ENCODE data around the gene RAB5IF. TPM values are rescaled to one million over a fixed set of nuclear protein-coding genes. Genes with fewer than 3 reads are reported as not detected.
A peak's percentile ranks its signal among the peaks of the same experiment; 100 is the strongest.

RAB5IF gene
- total and polyA plus RNA-seq, 2 of the 13 experiments (the other 11 are each of a cell fraction or from before 2014, with no cell fraction given): 261 to 305 TPM

GRCh38 chr20:36607586-36608387 is 2.2 kb downstream of the RAB5IF start (continued):
- TF ChIP-seq ZNF790 (CRISPR knock-in tag; IDR thresholded peaks at IDR 0.05; ENCODE audit: borderline replicate concordance) (no peak), ATF7 (IDR thresholded peaks at IDR 0.05) (peak; percentile 93), ATF7 (CRISPR knock-in tag; IDR thresholded peaks at IDR 0.05) (peak; percentile 83), ARNT2 (CRISPR knock-in tag; IDR thresholded peaks at IDR 0.05; ENCODE audit: low read depth) (0 out of 2 replicates have a peak, but pooled peaks have one; percentile 36), FOXP1 (IDR thresholded peaks at IDR 0.05) (no peak), FOXP1 (CRISPR knock-in tag; IDR thresholded peaks at IDR 0.05) (no peak), IRX3 (CRISPR knock-in tag; IDR thresholded peaks at IDR 0.05; ENCODE audit: borderline replicate concordance, low read depth) (no peak), NFE2L2 (IDR thresholded peaks at IDR 0.05; ENCODE audit: low read length) (no peak), ZFP90 (CRISPR knock-in tag; IDR thresholded peaks at IDR 0.05; ENCODE audit: borderline replicate concordance) (no peak), ZNF788 (CRISPR knock-in tag; IDR thresholded peaks at IDR 0.05; ENCODE audit: borderline replicate concordance) (peak; percentile 79), KDM5A (IDR thresholded peaks at IDR 0.05; ENCODE audit: borderline replicate concordance, low read length) (0 out of 2 replicates have a peak, but pooled peaks have one; percentile 19), ZNF30 (CRISPR knock-in tag; IDR thresholded peaks at IDR 0.05) (no peak), KLF6 (CRISPR knock-in tag; IDR thresholded peaks at IDR 0.05) (0 out of 2 replicates have a peak, but pooled peaks have one; percentile 46), MATR3 (CRISPR knock-in tag; IDR thresholded peaks at IDR 0.05) (no peak), MED8 (CRISPR knock-in tag; IDR thresholded peaks at IDR 0.05; ENCODE audit: insufficient replicate concordance) (no peak), ZNF543 (CRISPR knock-in tag; IDR thresholded peaks at IDR 0.05) (no peak), ZNF280D (CRISPR knock-in tag; IDR thresholded peaks at IDR 0.05) (0 out of 2 replicates have a peak, but pooled peaks have one; percentile 31), ZMAT3 (CRISPR knock-in tag; conservative IDR thresholded peaks at IDR 0.05) (0 out of 2 replicates have a peak, but pooled peaks have one; percentile 14), GATA4 (IDR thresholded peaks at IDR 0.05; ENCODE audit: borderline replicate concordance, low read depth) (no peak), HES4 (CRISPR knock-in tag; IDR thresholded peaks at IDR 0.05; ENCODE audit: borderline replicate concordance) (no peak), KDM1A (CRISPR knock-in tag; IDR thresholded peaks at IDR 0.05) (peak; percentile 58)
- TF ChIP-seq, protein P1, sequence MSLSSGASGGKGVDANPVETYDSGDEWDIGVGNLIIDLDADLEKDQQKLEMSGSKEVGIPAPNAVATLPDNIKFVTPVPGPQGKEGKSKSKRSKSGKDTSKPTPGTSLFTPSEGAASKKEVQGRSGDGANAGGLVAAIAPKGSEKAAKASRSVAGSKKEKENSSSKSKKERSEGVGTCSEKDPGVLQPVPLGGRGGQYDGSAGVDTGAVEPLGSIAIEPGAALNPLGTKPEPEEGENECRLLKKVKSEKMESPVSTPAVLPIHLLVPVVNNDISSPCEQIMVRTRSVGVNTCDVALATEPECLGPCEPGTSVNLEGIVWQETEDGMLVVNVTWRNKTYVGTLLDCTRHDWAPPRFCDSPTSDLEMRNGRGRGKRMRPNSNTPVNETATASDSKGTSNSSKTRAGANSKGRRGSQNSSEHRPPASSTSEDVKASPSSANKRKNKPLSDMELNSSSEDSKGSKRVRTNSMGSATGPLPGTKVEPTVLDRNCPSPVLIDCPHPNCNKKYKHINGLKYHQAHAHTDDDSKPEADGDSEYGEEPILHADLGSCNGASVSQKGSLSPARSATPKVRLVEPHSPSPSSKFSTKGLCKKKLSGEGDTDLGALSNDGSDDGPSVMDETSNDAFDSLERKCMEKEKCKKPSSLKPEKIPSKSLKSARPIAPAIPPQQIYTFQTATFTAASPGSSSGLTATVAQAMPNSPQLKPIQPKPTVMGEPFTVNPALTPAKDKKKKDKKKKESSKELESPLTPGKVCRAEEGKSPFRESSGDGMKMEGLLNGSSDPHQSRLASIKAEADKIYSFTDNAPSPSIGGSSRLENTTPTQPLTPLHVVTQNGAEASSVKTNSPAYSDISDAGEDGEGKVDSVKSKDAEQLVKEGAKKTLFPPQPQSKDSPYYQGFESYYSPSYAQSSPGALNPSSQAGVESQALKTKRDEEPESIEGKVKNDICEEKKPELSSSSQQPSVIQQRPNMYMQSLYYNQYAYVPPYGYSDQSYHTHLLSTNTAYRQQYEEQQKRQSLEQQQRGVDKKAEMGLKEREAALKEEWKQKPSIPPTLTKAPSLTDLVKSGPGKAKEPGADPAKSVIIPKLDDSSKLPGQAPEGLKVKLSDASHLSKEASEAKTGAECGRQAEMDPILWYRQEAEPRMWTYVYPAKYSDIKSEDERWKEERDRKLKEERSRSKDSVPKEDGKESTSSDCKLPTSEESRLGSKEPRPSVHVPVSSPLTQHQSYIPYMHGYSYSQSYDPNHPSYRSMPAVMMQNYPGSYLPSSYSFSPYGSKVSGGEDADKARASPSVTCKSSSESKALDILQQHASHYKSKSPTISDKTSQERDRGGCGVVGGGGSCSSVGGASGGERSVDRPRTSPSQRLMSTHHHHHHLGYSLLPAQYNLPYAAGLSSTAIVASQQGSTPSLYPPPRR (CRISPR knock-in tag; IDR thresholded peaks at IDR 0.05; ENCODE audit: borderline replicate concordance): no peak
- TF ChIP-seq, protein P2, sequence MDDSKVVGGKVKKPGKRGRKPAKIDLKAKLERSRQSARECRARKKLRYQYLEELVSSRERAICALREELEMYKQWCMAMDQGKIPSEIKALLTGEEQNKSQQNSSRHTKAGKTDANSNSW (CRISPR knock-in tag; IDR thresholded peaks at IDR 0.05; ENCODE audit: borderline replicate concordance): no peak

Data from HepG2 (cell line).